H1 (cell line): ENCODE data around the gene HTATSF1.

ENCODE experiments used
- EP300 ChIP-seq, 2 experiments: IDR thresholded peaks; 1 replicate in 1 of 2; 2 replicates in 1 of 2; pipeline ENCODE4 v1.6.1; 2011 to 2012; ENCODE audit warnings: low read depth in 2 of 2, low read length in 2 of 2, mild to moderate bottlenecking in 2 of 2, borderline replicate concordance in 1 of 2, inconsistent platforms in 1 of 2, moderate library complexity in 1 of 2
- RAD21 ChIP-seq, 2 experiments: IDR thresholded peaks in 1 of 2; conservative IDR thresholded peaks in 1 of 2; 2 replicates each; pipeline ENCODE4 v1.6.1; 2011; ENCODE audit warnings: low read depth in 2 of 2, low read length in 2 of 2, improper control_type of control experiment in 1 of 2, inconsistent platforms in 1 of 2, mild to moderate bottlenecking in 1 of 2, moderate library complexity in 1 of 2

GRCh38 chrX:136538811-136539210 is 41.4 kb downstream of the HTATSF1 start:
- TF ChIP-seq RAD21 (IDR thresholded peaks at IDR 0.05 in 1 of 2, conservative IDR thresholded peaks at IDR 0.05 in 1 of 2; ENCODE audit: low read depth in 2 of 2, low read length in 2 of 2) = no peak
- no peak for TF ChIP-seq EP300 (IDR thresholded peaks at IDR 0.05; ENCODE audit: borderline replicate concordance in 1 of 2, low read depth in 2 of 2, low read length in 2 of 2)
